ENCODE measurements around the gene CNTNAP1. TPM values are rescaled to one million over a fixed set of nuclear protein-coding genes. Genes with fewer than 3 reads are reported as not detected.
A peak's percentile ranks its signal among the peaks of the same experiment; 100 is the strongest.

Gene CNTNAP1
- total and polyA plus RNA-seq, 9 of the 15 experiments (the other 6 are each of a cell fraction or from before 2014, with no cell fraction given), result 0.10 to 1.8 (median 0.62) TPM

- TF ChIP-seq ZBTB11 (CRISPR knock-in tag; IDR thresholded peaks at IDR 0.05), result peak in 1 of 3 experiments; percentile 44; a peak in 2 of 6 replicates
- no peak for TF ChIP-seq ZBTB12 (CRISPR knock-in tag; IDR thresholded peaks at IDR 0.05)
- no peak; the same call in 1 of the 2 replicates for TF ChIP-seq VEZF1 (CRISPR knock-in tag; IDR thresholded peaks at IDR 0.05)
- TF ChIP-seq ZFP91 (CRISPR knock-in tag; IDR thresholded peaks at IDR 0.05), result no peak
- TF ChIP-seq PYGO2 (tag; IDR thresholded peaks at IDR 0.05), result no peak
- no peak for TF ChIP-seq TGIF2 (CRISPR knock-in tag; IDR thresholded peaks at IDR 0.05)
- peak; percentile 100 for TF ChIP-seq ZNF766 (CRISPR knock-in tag; conservative IDR thresholded peaks at IDR 0.05)
- TF ChIP-seq SRF (CRISPR knock-in tag; IDR thresholded peaks at IDR 0.05), result 0 out of 4 replicates have a peak, but pooled peaks of 1 of the 2 experiments have one; percentile 6
- no peak for TF ChIP-seq ZNF780A (CRISPR knock-in tag; IDR thresholded peaks at IDR 0.05)
- TF ChIP-seq ATF3 (IDR thresholded peaks at IDR 0.05), result no peak
- no peak for TF ChIP-seq ATF3 (CRISPR knock-in tag; conservative IDR thresholded peaks at IDR 0.05)
These were observed 61.4 kb downstream of the CNTNAP1 start (continued) for GRCh38 chr17:42743595-42744282.

Data from K562 (cell line).